GM12878 (cell line): Measurements from ENCODE around the gene SRSF10. TPM values are rescaled to one million over a fixed set of nuclear protein-coding genes. Genes with fewer than 3 reads are reported as not detected.

Experiments used
- ATAC-seq: fragments of 200-7000 bp; cut with Tn5 transposase; 3 replicates; pipeline ENCODE4 v1.9.1; 2020; ENCODE audit warnings: mild to moderate bottlenecking, moderate library complexity
- BruUV-seq: library from RNA; stranded (reverse); fragments of 400-500 nt; replicated peaks from 2 replicates; lab custom pipeline; 2021; lab: Mats Ljungman, UMichigan
- CTCF ChIA-PET: fragments of 300-600 bp; sonication (Branson Sonifier 250); formaldehyde crosslinking; extraction: SDS; loops from one replicate; lab custom pipeline; 2021; ENCODE audit warnings: inconsistent platforms; lab: Yijun Ruan, JAX
- POLR2A ChIA-PET: fragments of 350-600 bp; formaldehyde crosslinking; extraction: SDS; loops from one replicate; lab custom pipeline; 2021; ENCODE audit warnings: inconsistent platforms; lab: Charles Lee
- RAD21 ChIA-PET: fragments of 300-600 bp; sonication (Branson Sonifier 250); formaldehyde crosslinking; loops from one replicate; lab custom pipeline; 2023; ENCODE audit warnings: antibody characterized with exemption; ENCODE audit not compliant: unreplicated experiment; lab: Charles Lee
- SMC1A ChIA-PET: fragments of 300-600 bp; sonication (Branson Sonifier 250); formaldehyde crosslinking; loops from one replicate; lab custom pipeline; 2023; ENCODE audit not compliant: unreplicated experiment, uncharacterized antibody; lab: Charles Lee
- DNase-seq: peaks from one replicate; pipeline ENCODE4 v3.0.0-alpha.2; 2011; ENCODE audit warnings: low read depth, low spot score
- FAIRE-seq: peaks from 3 replicates; lab custom pipeline; 2011; peaks lifted over from hg19 to GRCh38; lab: Jason Lieb, UNC
- H2AFZ ChIP-seq: 2 replicates; pipeline ENCODE4 v1.6.0; 2011; ENCODE audit warnings: low read depth, low read length, control low read depth; ENCODE audit not compliant: control insufficient read depth
- H3K27ac ChIP-seq: 2 replicates; pipeline ENCODE4 v1.5.1; 2011; ENCODE audit warnings: control low read depth; ENCODE audit not compliant: control insufficient read depth, insufficient read depth
- H3K27me3 ChIP-seq, 2 experiments: replicated peaks in 1 of 2; 2 replicates each; pipeline versions ENCODE4 v1.6.0 to v1.6.1; 2011; ENCODE audit warnings: low read length in 1 of 2; ENCODE audit not compliant: control insufficient read depth in 2 of 2, insufficient read depth in 2 of 2
- H3K36me3 ChIP-seq, 2 experiments: 2 replicates each; pipeline ENCODE4 v1.5.1; 2011; ENCODE audit warnings: low read length in 1 of 2; ENCODE audit not compliant: control insufficient read depth in 2 of 2, insufficient read depth in 2 of 2
- H3K4me1 ChIP-seq: 2 replicates; pipeline ENCODE4 v1.6.1; 2011; ENCODE audit warnings: mild to moderate bottlenecking, low read length, moderate library complexity, mixed read lengths; ENCODE audit not compliant: control insufficient read depth, insufficient read depth
- H3K4me2 ChIP-seq: 2 replicates; pipeline ENCODE4 v1.6.0; 2011; ENCODE audit warnings: control low read depth; ENCODE audit not compliant: control insufficient read depth, insufficient read depth
- H3K4me3 ChIP-seq: fragments of 200-600 bp; sonication (generic); 2 replicates; pipeline ENCODE4 v1.5.1; 2016
- H3K79me2 ChIP-seq: 2 replicates; pipeline ENCODE4 v1.6.0; 2011; ENCODE audit warnings: low read length; ENCODE audit not compliant: control insufficient read depth, insufficient read depth
- H3K9ac ChIP-seq: 2 replicates; pipeline ENCODE4 v1.8.0; 2011; ENCODE audit warnings: low read length, control low read depth, mixed read lengths; ENCODE audit not compliant: control insufficient read depth, insufficient read depth
- H3K9me3 ChIP-seq: replicated peaks from 3 replicates; pipeline ENCODE4 v1.5.1; 2011; ENCODE audit warnings: mild to moderate bottlenecking, low read length; ENCODE audit not compliant: control insufficient read depth, insufficient read depth
- H4K20me1 ChIP-seq: 2 replicates; pipeline ENCODE4 v1.6.0; 2011; ENCODE audit not compliant: control insufficient read depth, insufficient read depth
- CBX5 ChIP-seq: sonication (generic); IDR thresholded peaks from 2 replicates; pipeline ENCODE4 v1.6.1; 2016; ENCODE audit warnings: low read depth, moderate library complexity, mild to moderate bottlenecking, inconsistent platforms
- CEBPB ChIP-seq, 2 experiments: fragments of 150-350 bp in 1 of 2; IDR thresholded peaks; 2 replicates each; pipeline ENCODE4 v1.6.1; 2012 to 2014; ENCODE audit warnings: low read depth in 2 of 2, low read length in 2 of 2, borderline replicate concordance in 1 of 2, inconsistent platforms in 1 of 2
- CHD1 ChIP-seq: IDR thresholded peaks from 2 replicates; pipeline ENCODE4 v1.6.1; 2012; ENCODE audit warnings: low read depth, low read length, improper control_type of control experiment
- CHD4 ChIP-seq: fragments of 200-600 bp; sonication (generic); IDR thresholded peaks from 2 replicates; pipeline ENCODE4 v1.6.1; 2016; ENCODE audit warnings: mild to moderate bottlenecking
- DPF2 ChIP-seq: fragments of 450-650 bp; IDR thresholded peaks from 2 replicates; pipeline ENCODE4 v1.6.1; 2017; ENCODE audit warnings: mild to moderate bottlenecking
- IKZF1 ChIP-seq: fragments of 450-650 bp; conservative IDR thresholded peaks from 2 replicates; pipeline ENCODE4 v1.6.1; 2017; ENCODE audit warnings: antibody characterized with exemption, mild to moderate bottlenecking
- MTA3 ChIP-seq: IDR thresholded peaks from 2 replicates; pipeline ENCODE4 v1.6.1; 2012; ENCODE audit warnings: low read length, inconsistent platforms, borderline replicate concordance
- NFXL1 ChIP-seq: fragments of 450-650 bp; IDR thresholded peaks from 2 replicates; pipeline ENCODE4 v1.6.1; 2017; ENCODE audit warnings: antibody characterized with exemption, mild to moderate bottlenecking, borderline replicate concordance
- NFYA ChIP-seq: IDR thresholded peaks from 2 replicates; pipeline ENCODE4 v1.6.1; 2011; ENCODE audit warnings: low read depth, mild to moderate bottlenecking, low read length, improper control_type of control experiment, borderline replicate concordance
- POLR2AphosphoS5 ChIP-seq: IDR thresholded peaks from 2 replicates; pipeline ENCODE4 v1.6.1; 2011; ENCODE audit warnings: mild to moderate bottlenecking, low read length, inconsistent platforms
- RB1 ChIP-seq: fragments of 450-650 bp; formaldehyde crosslinking; IDR thresholded peaks from 2 replicates; pipeline ENCODE4 v1.6.1; 2017; ENCODE audit warnings: mild to moderate bottlenecking, borderline replicate concordance
- SREBF2 ChIP-seq: IDR thresholded peaks from 2 replicates; pipeline ENCODE4 v1.6.1; 2012; ENCODE audit warnings: mild to moderate bottlenecking, low read length
- TBL1XR1 ChIP-seq: IDR thresholded peaks from 2 replicates; pipeline ENCODE4 v1.6.1; 2012; ENCODE audit warnings: low read depth, low read length, improper control_type of control experiment
- TCF3 ChIP-seq: IDR thresholded peaks from 2 replicates; pipeline ENCODE4 v1.6.1; 2012; ENCODE audit warnings: low read depth, mild to moderate bottlenecking, low read length, borderline replicate concordance; ENCODE audit not compliant: insufficient read depth
- ZBED1 ChIP-seq: IDR thresholded peaks from 2 replicates; pipeline ENCODE4 v1.6.1; 2016; ENCODE audit warnings: borderline replicate concordance
- ZNF274 ChIP-seq: IDR thresholded peaks from one replicate; pipeline ENCODE4 v1.8.0; 2011; ENCODE audit not compliant: insufficient read length, insufficient read depth
- whole genome bisulfite sequencing: methylation state at CpG from one replicate; pipeline ENCODE4 v1.1.6; 2016; ENCODE audit warnings: low lambda C conversion rate; ENCODE audit not compliant: insufficient replicate concordance, insufficient coverage; ENCODE audit errors: missing lambda C conversion rate; 5-methylcytosine and 5-hydroxymethylcytosine counted together
- in situ Hi-C: fragments of 300-500 bp; cut with MboI; formaldehyde crosslinking; loops from 9 replicates; pipeline ENCODE4 v1.14.3; 2018; ENCODE audit warnings: mixed read lengths
- intact Hi-C: fragments of 100-400 bp; cut with micrococcal nuclease; formaldehyde crosslinking; loops from one replicate; pipeline ENCODE4 v1.14.2; 2022; ENCODE audit not compliant: unreplicated experiment
- polyA plus RNA-seq, 11 experiments: library from polyadenylated mRNA; depleted of rRNA in 4 of 11; unstranded in 6 of 11; stranded (reverse) in 5 of 11; fragments of >200 nt; fragmentation: Nextera tagmentation in 4 of 11; fragmentation: Illumina TruSeq in 1 of 11; extraction: Ambion mirVana in 4 of 11; extraction: Trizol in 1 of 11; gene quantifications; 1 replicate in 1 of 11; 2 replicates in 10 of 11; pipeline versions ENCODE4 v1.2.1 to v1.2.3, GENCODE V29; 2011 to 2016; ENCODE audit warnings: inconsistent platforms in 2 of 11, missing spikeins in 2 of 11, low read depth in 1 of 11
- total RNA-seq, 4 experiments: library from RNA; depleted of rRNA in 3 of 4; stranded (reverse); fragments of >200 nt in 3 of 4; fragmentation: Illumina TruSeq in 1 of 4; extraction: Trizol in 1 of 4; gene quantifications; 2 replicates each; pipeline versions ENCODE4 v1.2.1 to v1.2.3, GENCODE V29; 2013 to 2021
- TF ChIP-seq, protein P1 (sequence below): IDR thresholded peaks from 2 replicates; pipeline ENCODE4 v1.6.1; 2011; ENCODE audit warnings: mild to moderate bottlenecking, low read depth, low read length, moderate library complexity; ENCODE audit not compliant: insufficient replicate concordance
- TF ChIP-seq, protein P2 (sequence below): IDR thresholded peaks from 2 replicates; pipeline ENCODE4 v1.6.1; 2012; ENCODE audit warnings: improper control_type of control experiment, low read depth, low read length; ENCODE audit not compliant: insufficient replicate concordance

The SRSF10 gene
- total and polyA plus RNA-seq, 10 of the 15 experiments (the other 5 are each of a cell fraction or from before 2014, with no cell fraction given), result 157 to 279 (median 222) TPM

DNA sequence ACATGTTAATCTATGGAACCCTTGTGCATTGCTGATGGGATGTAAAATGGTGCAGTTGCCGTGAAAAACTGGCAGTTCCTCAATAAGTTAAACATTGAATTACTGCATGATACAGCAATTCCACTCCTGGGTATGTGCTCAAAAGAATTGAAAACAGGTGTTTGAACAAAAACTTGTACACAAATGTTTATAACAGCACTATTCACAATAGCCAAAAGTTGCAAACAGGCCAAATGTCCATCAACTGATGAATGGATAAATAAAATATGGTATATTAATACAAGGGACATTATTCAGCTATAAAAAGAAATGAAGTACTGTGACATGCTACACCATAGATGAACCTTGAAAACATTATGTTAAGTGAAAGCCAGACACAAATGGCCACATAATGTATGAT is 17.7 kb upstream of the SRSF10 start (continued):
- TF ChIP-seq, protein P1, sequence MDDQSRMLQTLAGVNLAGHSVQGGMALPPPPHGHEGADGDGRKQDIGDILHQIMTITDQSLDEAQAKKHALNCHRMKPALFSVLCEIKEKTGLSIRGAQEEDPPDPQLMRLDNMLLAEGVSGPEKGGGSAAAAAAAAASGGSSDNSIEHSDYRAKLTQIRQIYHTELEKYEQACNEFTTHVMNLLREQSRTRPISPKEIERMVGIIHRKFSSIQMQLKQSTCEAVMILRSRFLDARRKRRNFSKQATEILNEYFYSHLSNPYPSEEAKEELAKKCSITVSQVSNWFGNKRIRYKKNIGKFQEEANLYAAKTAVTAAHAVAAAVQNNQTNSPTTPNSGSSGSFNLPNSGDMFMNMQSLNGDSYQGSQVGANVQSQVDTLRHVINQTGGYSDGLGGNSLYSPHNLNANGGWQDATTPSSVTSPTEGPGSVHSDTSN, result no peak
- TF ChIP-seq SREBF2, result no peak
- TF ChIP-seq CHD4, result no peak

- FAIRE-seq (no peak), ATAC-seq (no peak), DNase-seq (no peak)
- no peak for TF ChIP-seq ZBED1
- TF ChIP-seq IKZF1, result no peak
- no peak for TF ChIP-seq DPF2
- TF ChIP-seq NFYA, result no peak
- no peak for TF ChIP-seq TBL1XR1
- no peak for TF ChIP-seq MTA3
- TF ChIP-seq RB1, result no peak
- no peak for TF ChIP-seq ZNF274
- no peak for TF ChIP-seq CHD1
- TF ChIP-seq CBX5, result no peak
- TF ChIP-seq POLR2AphosphoS5, result no peak
- TF ChIP-seq CHD4, result no peak
- TF ChIP-seq, protein P2, sequence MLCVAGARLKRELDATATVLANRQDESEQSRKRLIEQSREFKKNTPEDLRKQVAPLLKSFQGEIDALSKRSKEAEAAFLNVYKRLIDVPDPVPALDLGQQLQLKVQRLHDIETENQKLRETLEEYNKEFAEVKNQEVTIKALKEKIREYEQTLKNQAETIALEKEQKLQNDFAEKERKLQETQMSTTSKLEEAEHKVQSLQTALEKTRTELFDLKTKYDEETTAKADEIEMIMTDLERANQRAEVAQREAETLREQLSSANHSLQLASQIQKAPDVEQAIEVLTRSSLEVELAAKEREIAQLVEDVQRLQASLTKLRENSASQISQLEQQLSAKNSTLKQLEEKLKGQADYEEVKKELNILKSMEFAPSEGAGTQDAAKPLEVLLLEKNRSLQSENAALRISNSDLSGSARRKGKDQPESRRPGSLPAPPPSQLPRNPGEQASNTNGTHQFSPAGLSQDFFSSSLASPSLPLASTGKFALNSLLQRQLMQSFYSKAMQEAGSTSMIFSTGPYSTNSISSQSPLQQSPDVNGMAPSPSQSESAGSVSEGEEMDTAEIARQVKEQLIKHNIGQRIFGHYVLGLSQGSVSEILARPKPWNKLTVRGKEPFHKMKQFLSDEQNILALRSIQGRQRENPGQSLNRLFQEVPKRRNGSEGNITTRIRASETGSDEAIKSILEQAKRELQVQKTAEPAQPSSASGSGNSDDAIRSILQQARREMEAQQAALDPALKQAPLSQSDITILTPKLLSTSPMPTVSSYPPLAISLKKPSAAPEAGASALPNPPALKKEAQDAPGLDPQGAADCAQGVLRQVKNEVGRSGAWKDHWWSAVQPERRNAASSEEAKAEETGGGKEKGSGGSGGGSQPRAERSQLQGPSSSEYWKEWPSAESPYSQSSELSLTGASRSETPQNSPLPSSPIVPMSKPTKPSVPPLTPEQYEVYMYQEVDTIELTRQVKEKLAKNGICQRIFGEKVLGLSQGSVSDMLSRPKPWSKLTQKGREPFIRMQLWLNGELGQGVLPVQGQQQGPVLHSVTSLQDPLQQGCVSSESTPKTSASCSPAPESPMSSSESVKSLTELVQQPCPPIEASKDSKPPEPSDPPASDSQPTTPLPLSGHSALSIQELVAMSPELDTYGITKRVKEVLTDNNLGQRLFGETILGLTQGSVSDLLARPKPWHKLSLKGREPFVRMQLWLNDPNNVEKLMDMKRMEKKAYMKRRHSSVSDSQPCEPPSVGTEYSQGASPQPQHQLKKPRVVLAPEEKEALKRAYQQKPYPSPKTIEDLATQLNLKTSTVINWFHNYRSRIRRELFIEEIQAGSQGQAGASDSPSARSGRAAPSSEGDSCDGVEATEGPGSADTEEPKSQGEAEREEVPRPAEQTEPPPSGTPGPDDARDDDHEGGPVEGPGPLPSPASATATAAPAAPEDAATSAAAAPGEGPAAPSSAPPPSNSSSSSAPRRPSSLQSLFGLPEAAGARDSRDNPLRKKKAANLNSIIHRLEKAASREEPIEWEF, result no peak
- no peak for TF ChIP-seq TCF3
- no peak for TF ChIP-seq CEBPB (IDR thresholded peaks at IDR 0.05; ENCODE audit: borderline replicate concordance in 1 of 2, low read depth in 2 of 2, low read length in 2 of 2)
- no peak for TF ChIP-seq NFXL1
- POLR2A ChIA-PET, result interaction anchor here (0.6 to 0.7 kb wide), 3 partner anchors 15 to 300 kb away, joined by 3 to 4 read pairs (median 4); partner anchors contain the start of gene SRSF10
- SMC1A ChIA-PET, result interaction anchor here (1.6 to 3.0 kb wide), 2 partner anchors 15 to 19 kb away, joined by 3 to 18 read pairs; partner anchors contain the start of gene SRSF10
- Histone ChIP-seq H2AFZ (no peak overlapping the region), H3K36me3 (no peaks in the 10 kb centered on the region), H3K4me1 (peaks cover 23% of the 10 kb centered on the region), H3K27ac (no peak overlapping the region), H3K4me3 (no peak overlapping the region), H3K4me2 (no peak overlapping the region), H3K27me3 (no peaks in the 10 kb centered on the region), H4K20me1 (no peaks in the 10 kb centered on the region), H3K9me3 (no peaks in the 10 kb centered on the region; the same call in 2 of the 3 replicates), H3K9ac (no peak overlapping the region), H3K79me2 (no peaks in the 10 kb centered on the region)
- RAD21 ChIA-PET, result interaction anchor here (0.9 kb wide), 1 partner anchor 17 kb away, joined by 4 read pairs; the partner anchor contains the start of gene SRSF10
- intact Hi-C loops (loop anchor here (2.0 kb wide), 1 partner anchor 16 kb away; the partner anchor contains the start of gene SRSF10), in situ Hi-C loops (no loop called here)
- CTCF ChIA-PET, result interaction anchor here (1.1 kb wide), 1 partner anchor 33 kb away, joined by 3 read pairs; no protein-coding TSS in a partner anchor
- no TSS peak for BruUV-seq
- WGBS, result 83% methylated on average over 10 of the region's 10 CpGs
Observed at GRCh38 chr1:23996700-23997229, 16.6 kb upstream of the SRSF10 start.
